MCF 10A (cell line): ENCODE measurements around the gene PCYT1B. TPM values are rescaled to one million over a fixed set of nuclear protein-coding genes. Genes with fewer than 3 reads are reported as not detected.

Experiments
- BruUV-seq: library from RNA; stranded (reverse); fragments of 400-500 nt; replicated peaks from 2 replicates; lab custom pipeline; 2021; lab: Mats Ljungman, UMichigan
- CTCF ChIA-PET: fragments of 300-600 bp; sonication (Branson Sonifier 250); formaldehyde crosslinking; extraction: SDS; loops from one replicate; lab custom pipeline; 2021; ENCODE audit warnings: antibody characterized with exemption, inconsistent platforms; lab: Yijun Ruan, JAX
- POLR2A ChIA-PET: fragments of 300-600, 350-650 bp; sonication (Branson Sonifier 250); formaldehyde crosslinking; extraction: SDS; loops from one replicate; lab custom pipeline; 2020; ENCODE audit warnings: antibody characterized with exemption, inconsistent platforms; lab: Yijun Ruan, JAX
- DNase-seq: peaks from one replicate; pipeline ENCODE4 v3.0.0-alpha.2; 2018; ENCODE audit not compliant: unreplicated experiment
- H3K27ac Mint-ChIP-seq: one replicate; pipeline ENCODE4 v1.8.0; 2022; ENCODE audit warnings: mild to moderate bottlenecking, low read depth, mixed read lengths; ENCODE audit not compliant: unreplicated experiment
- H3K27me3 Mint-ChIP-seq: one replicate; pipeline ENCODE4 v1.8.0; 2022; ENCODE audit warnings: mixed read lengths; ENCODE audit not compliant: insufficient read depth, unreplicated experiment
- H3K36me3 Mint-ChIP-seq: one replicate; pipeline ENCODE4 v1.8.0; 2022; ENCODE audit warnings: mild to moderate bottlenecking, moderate library complexity, mixed read lengths; ENCODE audit not compliant: insufficient read depth, unreplicated experiment
- H3K4me1 Mint-ChIP-seq: one replicate; pipeline ENCODE4 v1.8.0; 2022; ENCODE audit warnings: mixed read lengths; ENCODE audit not compliant: insufficient read depth, unreplicated experiment
- H3K4me3 Mint-ChIP-seq: one replicate; pipeline ENCODE4 v1.8.0; 2022; ENCODE audit warnings: mild to moderate bottlenecking, moderate library complexity, mixed read lengths; ENCODE audit not compliant: unreplicated experiment
- H3K9me3 Mint-ChIP-seq: one replicate; pipeline ENCODE4 v1.8.0; 2022; ENCODE audit warnings: mixed read lengths; ENCODE audit not compliant: unreplicated experiment
- CTCF ChIP-seq: fragments of 200-600 bp; IDR thresholded peaks from one replicate; pipeline ENCODE4 v1.8.0; 2022; ENCODE audit warnings: antibody characterized with exemption, mild to moderate bottlenecking; ENCODE audit not compliant: unreplicated experiment
- intact Hi-C: fragments of 100-400 bp; cut with micrococcal nuclease; formaldehyde crosslinking; loops from 2 replicates; pipeline ENCODE4 v1.14.1; 2022
- total RNA-seq: library from RNA; stranded (reverse); gene quantifications from 2 replicates; pipeline ENCODE4 v1.2.3, GENCODE V29; 2022

The PCYT1B gene
- total RNA-seq, 1 experiment from 2014 or later = not detected

GRCh38 chrX:24662352-24662751, 15.2 kb upstream of the PCYT1B start:
- ChIA-PET POLR2A (no interaction called here), CTCF (interaction anchor here (0.6 kb wide), 1 partner anchor 183 kb away, joined by 3 read pairs; no protein-coding TSS in a partner anchor)
- DNase-seq = no peak
- Mint-ChIP-seq H3K4me3 (no peak overlapping the region), H3K27me3 (peaks cover 77% of the 10 kb centered on the region), H3K4me1 (no peaks in the 10 kb centered on the region), H3K36me3 (no peaks in the 10 kb centered on the region), H3K9me3 (no peaks in the 10 kb centered on the region), H3K27ac (no peak overlapping the region)
- TF ChIP-seq CTCF = no peak
- BruUV-seq = no TSS peak
- intact Hi-C loops = no loop called here

- Mint-ChIP-seq H3K9me3 (no peaks in the 10 kb centered on the region), H3K4me3 (no peak overlapping the region), H3K27ac (no peak overlapping the region), H3K36me3 (no peaks in the 10 kb centered on the region), H3K27me3 (peaks cover 67% of the 10 kb centered on the region), H3K4me1 (no peaks in the 10 kb centered on the region)
- ChIA-PET CTCF (no interaction called here), POLR2A (no interaction called here)
- no peak for TF ChIP-seq CTCF
- intact Hi-C loops = no loop called here
- no TSS peak for BruUV-seq
- no peak for DNase-seq
Observed at GRCh38 chrX:24661292-24661691, 14.1 kb upstream of the PCYT1B start.

- POLR2A ChIA-PET = no interaction called here
- intact Hi-C loops = no loop called here
- no peaks in the 10 kb centered on the region for H3K4me1 Mint-ChIP-seq
Observed at GRCh38 chrX:24659646-24660045, 12.5 kb upstream of the PCYT1B start.

GRCh38 chrX:24659106-24659505, 12.0 kb upstream of the PCYT1B start:
- Mint-ChIP-seq H3K27ac (no peak overlapping the region), H3K27me3 (peaks cover 60% of the 10 kb centered on the region), H3K4me3 (no peak overlapping the region), H3K36me3 (no peaks in the 10 kb centered on the region), H3K9me3 (no peaks in the 10 kb centered on the region), H3K4me1 (no peaks in the 10 kb centered on the region)
- no TSS peak for BruUV-seq
- TF ChIP-seq CTCF = no peak
- intact Hi-C loops = no loop called here
- DNase-seq = no peak
- POLR2A ChIA-PET = no interaction called here
- CTCF ChIA-PET = no interaction called here

More at GRCh38 chrX:24659646-24660045, 12.5 kb upstream of the PCYT1B start:
- no peak overlapping the region for H3K4me3 Mint-ChIP-seq
- H3K36me3 Mint-ChIP-seq = no peaks in the 10 kb centered on the region
- DNase-seq = no peak
- CTCF ChIA-PET = no interaction called here
- peaks cover 65% of the 10 kb centered on the region for H3K27me3 Mint-ChIP-seq
- no peak overlapping the region for H3K27ac Mint-ChIP-seq
- BruUV-seq = no TSS peak
- no peaks in the 10 kb centered on the region for H3K9me3 Mint-ChIP-seq
- no peak for TF ChIP-seq CTCF
